K562 (cell line): Measurements from ENCODE around the gene SPINT2. TPM values are rescaled to one million over a fixed set of nuclear protein-coding genes. Genes with fewer than 3 reads are reported as not detected.

ENCODE experiments used
- ADNP ChIP-seq: fragments of 200-800 bp; sonication (Bioruptor generic); IDR thresholded peaks from 2 replicates; pipeline ENCODE4 v1.6.1; 2016; ENCODE audit warnings: missing genetic modification characterization, missing compliant biosample characterization
- BCOR ChIP-seq: fragments of 450-650 bp; IDR thresholded peaks from 2 replicates; pipeline ENCODE4 v1.6.1; 2016
- CBX1 ChIP-seq: sonication (generic); IDR thresholded peaks from 2 replicates; pipeline ENCODE4 v1.6.1; 2016; ENCODE audit warnings: antibody characterized with exemption, low read depth, mild to moderate bottlenecking
- CHD4 ChIP-seq: fragments of 200-600 bp; sonication (generic); IDR thresholded peaks from 3 replicates; pipeline ENCODE4 v1.6.1; 2012; ENCODE audit warnings: low read depth, mild to moderate bottlenecking, mixed read lengths, low read length, inconsistent platforms; ENCODE audit not compliant: insufficient read depth, insufficient replicate concordance, poor library complexity, severe bottlenecking
- EWSR1 ChIP-seq: fragments of 450-650 bp; IDR thresholded peaks from 2 replicates; pipeline ENCODE4 v1.6.1; 2018; ENCODE audit warnings: borderline replicate concordance, mild to moderate bottlenecking, low read depth, moderate library complexity; ENCODE audit not compliant: partially characterized antibody
- FOXP1 ChIP-seq: sonication (generic); formaldehyde crosslinking; IDR thresholded peaks from 2 replicates; pipeline ENCODE4 v1.8.0; 2022; ENCODE audit warnings: mild to moderate bottlenecking, missing genetic modification reagents
- HCFC1 ChIP-seq: IDR thresholded peaks from 2 replicates; pipeline ENCODE4 v1.6.1; 2012; ENCODE audit warnings: low read depth, low read length, improper control_type of control experiment
- HDAC1 ChIP-seq, 2 experiments: fragments of 450-650 bp; IDR thresholded peaks; 2 replicates each; pipeline ENCODE4 v1.6.1; 2016 to 2017; ENCODE audit warnings: inconsistent platforms in 1 of 2, mild to moderate bottlenecking in 1 of 2, moderate library complexity in 1 of 2
- HNRNPL ChIP-seq: fragments of 200-400 bp; formaldehyde crosslinking; IDR thresholded peaks from 2 replicates; pipeline ENCODE4 v1.6.1; 2017; ENCODE audit warnings: low read depth, mild to moderate bottlenecking, low read length
- KDM1A ChIP-seq, 2 experiments: fragments of 450-650 bp; IDR thresholded peaks; 2 replicates each; pipeline ENCODE4 v1.6.1; 2016; ENCODE audit warnings: mild to moderate bottlenecking in 2 of 2
- KDM2B ChIP-seq: fragments of 250-450 bp; sonication (Bioruptor Pico); IDR thresholded peaks from 2 replicates; pipeline ENCODE4 v1.8.0; 2021; ENCODE audit warnings: mild to moderate bottlenecking, moderate library complexity
- MAFG ChIP-seq: fragments of 450-650 bp; conservative IDR thresholded peaks from 2 replicates; pipeline ENCODE4 v1.6.1; 2016; ENCODE audit warnings: missing genetic modification characterization, missing compliant biosample characterization
- MAFK ChIP-seq: IDR thresholded peaks from 2 replicates; pipeline ENCODE4 v1.6.1; 2011; ENCODE audit warnings: low read length, improper control_type of control experiment
- POLR3A ChIP-seq: IDR thresholded peaks from 2 replicates; pipeline ENCODE4 v1.6.1; 2011; ENCODE audit warnings: borderline replicate concordance, mild to moderate bottlenecking, moderate library complexity; ENCODE audit not compliant: insufficient read length, insufficient read depth; ENCODE audit errors: extremely low read depth
- RBM25 ChIP-seq: fragments of 200-400 bp; formaldehyde crosslinking; IDR thresholded peaks from 2 replicates; pipeline ENCODE4 v1.6.1; 2018; ENCODE audit warnings: low read length, low read depth, moderate library complexity; ENCODE audit not compliant: severe bottlenecking
- SETDB1 ChIP-seq: IDR thresholded peaks from one replicate; pipeline ENCODE4 v1.6.1; 2012; ENCODE audit warnings: low read length, control low read depth, inconsistent platforms
- TRIM28 ChIP-seq: fragments of 450-650 bp; IDR thresholded peaks from 2 replicates; pipeline ENCODE4 v1.6.1; 2017
- ZFP36 ChIP-seq: fragments of 150-350 bp; IDR thresholded peaks from 2 replicates; pipeline ENCODE4 v1.6.1; 2018; ENCODE audit warnings: low read length, low read depth; ENCODE audit not compliant: partially characterized antibody
- ZNF232 ChIP-seq: sonication (generic); formaldehyde crosslinking; IDR thresholded peaks from 2 replicates; pipeline ENCODE4 v1.8.0; 2022; ENCODE audit warnings: mild to moderate bottlenecking, missing genetic modification reagents
- ZNF347 ChIP-seq: fragments of 450-650 bp; formaldehyde crosslinking; IDR thresholded peaks from 2 replicates; pipeline ENCODE4 v1.4.0; 2020; ENCODE audit warnings: low read depth, mild to moderate bottlenecking, moderate library complexity
- polyA plus RNA-seq, 8 experiments: library from polyadenylated mRNA; depleted of rRNA in 4 of 8; stranded (reverse) in 5 of 8; unstranded in 3 of 8; fragments of >200 nt; fragmentation: Nextera tagmentation in 2 of 8; fragmentation: Illumina TruSeq in 1 of 8; extraction: Ambion mirVana in 2 of 8; extraction: Trizol in 1 of 8; gene quantifications; 2 replicates each; pipeline versions ENCODE4 v1.2.1 to v1.2.3, GENCODE V29; 2011 to 2014; ENCODE audit warnings: inconsistent platforms in 1 of 8, missing spikeins in 1 of 8
- total RNA-seq, 7 experiments: library from RNA; depleted of rRNA in 6 of 7; stranded (reverse); fragments of >200 nt in 6 of 7; fragmentation: Illumina TruSeq in 2 of 7; extraction: Trizol in 2 of 7; gene quantifications; 2 replicates each; pipeline versions ENCODE4 v1.2.1 to v1.2.3, GENCODE V29; 2011 to 2021; ENCODE audit warnings: low replicate concordance in 1 of 7
- TF ChIP-seq, protein P1 (sequence below): sonication (generic); formaldehyde crosslinking; IDR thresholded peaks from 2 replicates; pipeline ENCODE4 v1.8.1; 2023; ENCODE audit warnings: mild to moderate bottlenecking, missing genetic modification reagents, moderate library complexity
- TF ChIP-seq, protein P2 (sequence below), 2 experiments: IDR thresholded peaks; 2 replicates each; pipeline ENCODE4 v1.6.1; 2012; ENCODE audit warnings: improper control_type of control experiment in 2 of 2, low read depth in 2 of 2, low read length in 2 of 2, borderline replicate concordance in 1 of 2
- TF ChIP-seq, protein P3 (sequence below): fragments of 250-450 bp; sonication (Bioruptor Pico); IDR thresholded peaks from 2 replicates; pipeline ENCODE4 v1.8.0; 2022; ENCODE audit warnings: inconsistent platforms, mild to moderate bottlenecking, moderate library complexity, borderline replicate concordance

Gene SPINT2
- total and polyA plus RNA-seq, 9 of the 15 experiments (the other 6 are each of a cell fraction or from before 2014, with no cell fraction given), result 0.65 to 4.5 (median 3.4) TPM

DNA sequence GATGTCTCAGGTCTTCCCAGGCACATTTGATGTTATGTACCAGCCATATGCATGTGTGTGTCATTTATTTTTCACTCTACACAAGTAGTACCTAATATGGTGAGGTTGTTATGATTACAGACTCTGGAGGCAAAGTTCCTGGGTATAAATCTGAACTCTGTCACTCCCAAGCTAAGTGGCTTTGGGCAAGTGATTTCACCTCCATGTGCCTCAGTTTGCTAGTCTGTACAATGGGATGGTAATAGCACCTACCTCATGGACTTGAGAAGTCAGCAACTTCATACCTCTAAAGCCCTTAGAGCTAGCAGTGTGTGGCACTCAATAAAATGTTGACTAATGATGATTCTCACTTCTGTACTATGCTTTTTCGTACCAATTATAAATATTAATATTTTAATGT is 67.4 kb downstream of the SPINT2 start (continued):
- TF ChIP-seq RBM25 (peak; percentile 98), ADNP (peak; percentile 79), HCFC1 (no peak), ZFP36 (no peak), MAFG (no peak), EWSR1 (no peak), TRIM28 (no peak), HDAC1 (IDR thresholded peaks at IDR 0.05) (peak in 1 of 2 experiments; percentile 25; a peak in 1 of 4 replicates), KDM2B (CRISPR knock-in tag) (no peak), ZNF232 (CRISPR knock-in tag) (no peak), FOXP1 (CRISPR knock-in tag) (no peak), CHD4 (peak; percentile 56), ZNF347 (CRISPR knock-in tag) (no peak), KDM1A (IDR thresholded peaks at IDR 0.05) (peak; percentile 75 to 80), HNRNPL (no peak), SETDB1 (no peak), MAFK (no peak), BCOR (peak; percentile 96), CBX1 (peak; percentile 51; the same call in 1 of the 2 replicates), POLR3A (no peak)
- TF ChIP-seq, protein P1, sequence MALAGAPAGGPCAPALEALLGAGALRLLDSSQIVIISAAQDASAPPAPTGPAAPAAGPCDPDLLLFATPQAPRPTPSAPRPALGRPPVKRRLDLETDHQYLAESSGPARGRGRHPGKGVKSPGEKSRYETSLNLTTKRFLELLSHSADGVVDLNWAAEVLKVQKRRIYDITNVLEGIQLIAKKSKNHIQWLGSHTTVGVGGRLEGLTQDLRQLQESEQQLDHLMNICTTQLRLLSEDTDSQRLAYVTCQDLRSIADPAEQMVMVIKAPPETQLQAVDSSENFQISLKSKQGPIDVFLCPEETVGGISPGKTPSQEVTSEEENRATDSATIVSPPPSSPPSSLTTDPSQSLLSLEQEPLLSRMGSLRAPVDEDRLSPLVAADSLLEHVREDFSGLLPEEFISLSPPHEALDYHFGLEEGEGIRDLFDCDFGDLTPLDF (CRISPR knock-in tag), result no peak
- TF ChIP-seq, protein P2, sequence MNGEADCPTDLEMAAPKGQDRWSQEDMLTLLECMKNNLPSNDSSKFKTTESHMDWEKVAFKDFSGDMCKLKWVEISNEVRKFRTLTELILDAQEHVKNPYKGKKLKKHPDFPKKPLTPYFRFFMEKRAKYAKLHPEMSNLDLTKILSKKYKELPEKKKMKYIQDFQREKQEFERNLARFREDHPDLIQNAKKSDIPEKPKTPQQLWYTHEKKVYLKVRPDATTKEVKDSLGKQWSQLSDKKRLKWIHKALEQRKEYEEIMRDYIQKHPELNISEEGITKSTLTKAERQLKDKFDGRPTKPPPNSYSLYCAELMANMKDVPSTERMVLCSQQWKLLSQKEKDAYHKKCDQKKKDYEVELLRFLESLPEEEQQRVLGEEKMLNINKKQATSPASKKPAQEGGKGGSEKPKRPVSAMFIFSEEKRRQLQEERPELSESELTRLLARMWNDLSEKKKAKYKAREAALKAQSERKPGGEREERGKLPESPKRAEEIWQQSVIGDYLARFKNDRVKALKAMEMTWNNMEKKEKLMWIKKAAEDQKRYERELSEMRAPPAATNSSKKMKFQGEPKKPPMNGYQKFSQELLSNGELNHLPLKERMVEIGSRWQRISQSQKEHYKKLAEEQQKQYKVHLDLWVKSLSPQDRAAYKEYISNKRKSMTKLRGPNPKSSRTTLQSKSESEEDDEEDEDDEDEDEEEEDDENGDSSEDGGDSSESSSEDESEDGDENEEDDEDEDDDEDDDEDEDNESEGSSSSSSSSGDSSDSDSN (IDR thresholded peaks at IDR 0.05; ENCODE audit: borderline replicate concordance in 1 of 2, low read depth in 2 of 2, low read length in 2 of 2), result no peak
- TF ChIP-seq, protein P3, sequence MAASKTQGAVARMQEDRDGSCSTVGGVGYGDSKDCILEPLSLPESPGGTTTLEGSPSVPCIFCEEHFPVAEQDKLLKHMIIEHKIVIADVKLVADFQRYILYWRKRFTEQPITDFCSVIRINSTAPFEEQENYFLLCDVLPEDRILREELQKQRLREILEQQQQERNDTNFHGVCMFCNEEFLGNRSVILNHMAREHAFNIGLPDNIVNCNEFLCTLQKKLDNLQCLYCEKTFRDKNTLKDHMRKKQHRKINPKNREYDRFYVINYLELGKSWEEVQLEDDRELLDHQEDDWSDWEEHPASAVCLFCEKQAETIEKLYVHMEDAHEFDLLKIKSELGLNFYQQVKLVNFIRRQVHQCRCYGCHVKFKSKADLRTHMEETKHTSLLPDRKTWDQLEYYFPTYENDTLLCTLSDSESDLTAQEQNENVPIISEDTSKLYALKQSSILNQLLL (CRISPR knock-in tag), result no peak
- TF ChIP-seq, all 486 proteins: peak for 10
